Neural crest cell (in vitro differentiated cells): Measurements from ENCODE around the gene PRKCD. TPM values are rescaled to one million over a fixed set of nuclear protein-coding genes. Genes with fewer than 3 reads are reported as not detected.

Source experiments
- DNase-seq: peaks from one replicate; pipeline ENCODE4 v3.0.0; 2021; ENCODE audit warnings: low read depth, mixed read lengths, low spot score
- H3K27ac Mint-ChIP-seq: one replicate; pipeline ENCODE4 v1.8.0; 2021; ENCODE audit warnings: mild to moderate bottlenecking, mixed read lengths; ENCODE audit not compliant: unreplicated experiment
- H3K27me3 Mint-ChIP-seq: 2 replicates; pipeline ENCODE4 v1.8.0; 2021; ENCODE audit warnings: low read depth, mild to moderate bottlenecking, mixed read lengths
- H3K36me3 Mint-ChIP-seq: 2 replicates; pipeline ENCODE4 v1.8.0; 2021; ENCODE audit warnings: low read depth, mild to moderate bottlenecking, mixed read lengths
- H3K4me1 Mint-ChIP-seq: 2 replicates; pipeline ENCODE4 v1.8.0; 2021; ENCODE audit warnings: mixed read lengths
- H3K4me3 Mint-ChIP-seq: one replicate; pipeline ENCODE4 v1.8.0; 2021; ENCODE audit warnings: mild to moderate bottlenecking, mixed read lengths
- H3K9me3 Mint-ChIP-seq: 2 replicates; pipeline ENCODE4 v1.8.0; 2021; ENCODE audit warnings: mixed read lengths
- total RNA-seq: library from RNA; stranded (reverse); gene quantifications from 2 replicates; pipeline ENCODE4 v1.2.1, GENCODE V29; 2021
- TF ChIP-seq, protein P1 (sequence below): fragments of 200-600 bp; sonication (generic); conservative IDR thresholded peaks from 2 replicates; pipeline ENCODE4 v1.5.0; 2021; ENCODE audit warnings: antibody characterized with exemption, mild to moderate bottlenecking

PRKCD gene
- total RNA-seq, 1 donor from 2014 or later: 10.8 TPM

DNA sequence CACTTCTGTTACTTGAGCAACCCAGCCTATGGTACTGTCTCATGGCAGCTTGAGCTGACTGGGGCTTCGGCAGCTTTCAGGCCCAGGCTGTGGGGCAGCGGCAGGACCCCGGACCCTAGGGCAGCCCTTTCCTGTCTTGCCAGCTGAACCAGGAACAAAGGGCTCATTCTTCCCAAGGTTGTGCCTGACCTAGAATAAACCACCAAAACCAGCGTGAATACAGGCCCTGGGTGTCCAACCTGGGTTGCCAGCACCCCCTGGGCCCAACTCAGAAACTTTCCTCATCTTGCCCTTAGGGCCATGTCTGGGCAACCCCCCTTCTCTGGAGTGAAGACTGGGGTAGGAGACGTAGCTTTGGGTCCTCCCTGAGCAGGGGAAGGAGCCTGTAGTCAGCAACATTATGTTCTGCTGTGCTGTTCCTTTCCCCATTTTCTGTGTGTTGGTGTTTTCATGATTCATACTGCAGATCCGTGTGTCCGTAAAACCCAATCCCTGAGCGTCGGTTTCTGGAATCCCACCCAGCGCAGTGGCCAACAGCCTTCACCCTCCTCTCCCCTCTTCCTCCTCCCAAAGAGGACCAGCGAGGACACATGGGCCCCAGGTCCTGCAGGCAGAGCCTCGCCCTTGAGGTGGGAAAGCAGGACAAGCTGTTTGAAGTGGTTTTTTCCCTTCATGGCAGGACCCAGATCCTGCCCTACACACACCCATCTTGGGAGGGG, 61.3 kb downstream of the PRKCD start:
- Mint-ChIP-seq H3K27ac (peak overlapping the region; percentile 96), H3K4me1 (peaks cover 27% of the 10 kb centered on the region), H3K27me3 (peaks cover 5% of the 10 kb centered on the region), H3K4me3 (peak overlapping the region; percentile 61), H3K9me3 (no peaks in the 10 kb centered on the region), H3K36me3 (peaks cover 10% of the 10 kb centered on the region)
- no peak for DNase-seq
- TF ChIP-seq, protein P1, sequence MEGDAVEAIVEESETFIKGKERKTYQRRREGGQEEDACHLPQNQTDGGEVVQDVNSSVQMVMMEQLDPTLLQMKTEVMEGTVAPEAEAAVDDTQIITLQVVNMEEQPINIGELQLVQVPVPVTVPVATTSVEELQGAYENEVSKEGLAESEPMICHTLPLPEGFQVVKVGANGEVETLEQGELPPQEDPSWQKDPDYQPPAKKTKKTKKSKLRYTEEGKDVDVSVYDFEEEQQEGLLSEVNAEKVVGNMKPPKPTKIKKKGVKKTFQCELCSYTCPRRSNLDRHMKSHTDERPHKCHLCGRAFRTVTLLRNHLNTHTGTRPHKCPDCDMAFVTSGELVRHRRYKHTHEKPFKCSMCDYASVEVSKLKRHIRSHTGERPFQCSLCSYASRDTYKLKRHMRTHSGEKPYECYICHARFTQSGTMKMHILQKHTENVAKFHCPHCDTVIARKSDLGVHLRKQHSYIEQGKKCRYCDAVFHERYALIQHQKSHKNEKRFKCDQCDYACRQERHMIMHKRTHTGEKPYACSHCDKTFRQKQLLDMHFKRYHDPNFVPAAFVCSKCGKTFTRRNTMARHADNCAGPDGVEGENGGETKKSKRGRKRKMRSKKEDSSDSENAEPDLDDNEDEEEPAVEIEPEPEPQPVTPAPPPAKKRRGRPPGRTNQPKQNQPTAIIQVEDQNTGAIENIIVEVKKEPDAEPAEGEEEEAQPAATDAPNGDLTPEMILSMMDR: no peak

DNA sequence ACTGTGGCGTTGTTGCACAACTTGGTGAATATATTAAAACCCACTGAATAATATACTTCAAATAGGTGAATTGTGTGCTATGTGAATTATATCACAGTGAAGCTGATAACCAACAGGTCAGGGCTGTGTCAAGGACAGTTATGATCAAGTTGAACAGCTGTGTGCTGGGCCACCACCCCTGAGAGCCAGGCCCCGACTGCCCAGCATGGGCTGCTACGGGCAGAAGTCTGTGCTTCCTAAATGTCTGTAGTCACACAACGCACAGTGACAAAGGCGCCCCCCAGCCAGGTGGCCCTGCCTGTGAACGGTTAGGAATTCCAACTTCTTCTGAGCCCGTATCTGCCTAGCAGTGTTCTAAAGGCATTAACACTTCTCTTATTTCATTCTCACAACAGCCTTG, 62.0 kb downstream of the PRKCD start:
- TF ChIP-seq, protein P1: no peak
- no peaks in the 10 kb centered on the region for H3K9me3 Mint-ChIP-seq
- no peak overlapping the region for H3K4me3 Mint-ChIP-seq
- H3K36me3 Mint-ChIP-seq: peaks cover 14% of the 10 kb centered on the region
- peak overlapping the region; percentile 96 for H3K27ac Mint-ChIP-seq
- H3K27me3 Mint-ChIP-seq: peaks cover 5% of the 10 kb centered on the region
- DNase-seq: no peak
- peaks cover 27% of the 10 kb centered on the region for H3K4me1 Mint-ChIP-seq

DNA sequence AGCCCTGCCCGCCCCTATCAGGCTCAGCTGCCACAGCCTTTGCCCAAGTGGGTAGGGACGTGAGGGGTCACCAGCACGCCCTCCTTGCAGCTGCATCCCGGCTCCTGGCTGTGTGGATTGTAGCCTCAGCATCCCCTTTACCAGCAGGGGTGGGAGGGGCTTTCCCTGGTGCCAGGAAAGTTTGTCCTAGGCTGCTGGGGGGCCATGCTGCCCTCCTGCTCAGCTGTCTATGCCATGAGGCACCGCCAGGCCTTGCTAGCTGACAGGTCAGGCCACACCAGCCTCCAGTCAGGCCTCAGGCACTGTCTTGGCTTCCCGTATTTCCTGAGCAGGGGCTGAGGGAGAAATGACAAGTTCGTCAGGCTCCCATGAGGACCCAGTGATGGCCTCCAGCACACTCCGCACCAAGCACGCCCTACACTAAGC, 62.5 kb downstream of the PRKCD start:
- H3K27ac Mint-ChIP-seq: no peak overlapping the region
- TF ChIP-seq, protein P1: no peak

DNA sequence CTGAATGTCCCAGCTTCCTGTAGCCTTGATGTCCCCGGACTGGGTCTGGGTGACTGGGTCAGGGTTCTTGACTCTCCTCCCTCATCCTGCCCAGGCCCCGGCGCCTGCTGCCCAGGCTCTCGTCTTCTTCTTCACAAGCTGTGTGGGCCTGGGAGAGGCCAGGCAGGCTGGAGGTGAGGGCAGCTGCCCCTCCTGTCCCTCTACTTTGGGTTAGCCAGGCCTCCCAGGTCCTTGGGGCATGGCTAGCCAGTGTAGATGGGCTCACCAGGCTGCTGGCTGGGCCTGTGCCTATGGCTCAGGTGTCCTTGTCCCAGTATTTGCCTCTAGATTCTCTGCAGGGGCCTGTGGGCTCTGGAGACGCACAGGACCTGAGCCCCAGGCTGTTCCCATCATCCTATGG, 63.0 kb downstream of the PRKCD start:
- TF ChIP-seq, protein P1: no peak
- Mint-ChIP-seq H3K27me3 (peaks cover 5% of the 10 kb centered on the region), H3K4me3 (peak overlapping the region; percentile 47), H3K36me3 (peaks cover 14% of the 10 kb centered on the region), H3K9me3 (no peaks in the 10 kb centered on the region), H3K27ac (no peak overlapping the region), H3K4me1 (peaks cover 27% of the 10 kb centered on the region)
- DNase-seq: no peak

More for the DNA sequence above, 62.5 kb downstream of the PRKCD start:
- DNase-seq: no peak
- peaks cover 5% of the 10 kb centered on the region for H3K27me3 Mint-ChIP-seq
- H3K9me3 Mint-ChIP-seq: no peaks in the 10 kb centered on the region
- peaks cover 14% of the 10 kb centered on the region for H3K36me3 Mint-ChIP-seq
- H3K4me3 Mint-ChIP-seq: peak overlapping the region; percentile 47
- H3K4me1 Mint-ChIP-seq: peaks cover 27% of the 10 kb centered on the region

DNA sequence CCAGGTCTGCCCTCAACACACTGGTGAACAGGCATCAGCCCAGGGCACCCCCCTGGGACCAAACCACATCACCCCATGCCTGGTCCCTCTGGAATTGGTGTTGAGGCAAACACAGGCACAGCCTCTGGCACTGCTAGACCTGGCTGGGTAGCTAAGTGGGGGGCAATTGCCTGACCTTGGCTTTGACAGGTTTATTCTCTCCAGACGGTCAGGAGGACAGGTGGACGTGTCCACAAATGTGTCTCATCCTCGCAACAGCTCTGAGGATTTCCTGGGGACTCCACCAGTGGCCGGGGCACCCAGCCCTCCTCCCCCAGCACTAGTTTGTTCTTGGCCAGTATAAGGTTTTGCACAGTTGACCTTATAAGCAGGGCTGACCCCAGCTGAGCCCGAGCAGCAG, 63.5 kb downstream of the PRKCD start:
- no peak for DNase-seq
- Mint-ChIP-seq H3K27ac (no peak overlapping the region), H3K9me3 (no peaks in the 10 kb centered on the region), H3K4me1 (peaks cover 27% of the 10 kb centered on the region), H3K36me3 (peaks cover 14% of the 10 kb centered on the region), H3K27me3 (peaks cover 5% of the 10 kb centered on the region), H3K4me3 (no peak overlapping the region)
- TF ChIP-seq, protein P1: no peak
